BJ (cell line): Measurements from ENCODE around the gene ITGAL. TPM values are rescaled to one million over a fixed set of nuclear protein-coding genes. Genes with fewer than 3 reads are reported as not detected.
A peak's percentile ranks its signal among the peaks of the same experiment; 100 is the strongest.

ENCODE experiments used
- CTCF ChIA-PET: fragments of 350-600 bp; formaldehyde crosslinking; extraction: SDS; loops from one replicate; lab custom pipeline; 2021; ENCODE audit warnings: antibody characterized with exemption, inconsistent platforms; lab: Yijun Ruan, JAX
- POLR2A ChIA-PET: fragments of 300-600 bp; sonication (Branson Sonifier 250); formaldehyde crosslinking; extraction: SDS; loops from one replicate; lab custom pipeline; 2021; ENCODE audit warnings: antibody characterized with exemption; lab: Charles Lee
- DNase-seq: peaks from one replicate; pipeline ENCODE4 v3.0.0-alpha.2; 2011; ENCODE audit warnings: low read depth
- H3K27me3 ChIP-seq: 2 replicates; pipeline ENCODE4 v1.6.0; 2011; ENCODE audit warnings: low read length; ENCODE audit not compliant: control insufficient read depth, insufficient read depth
- H3K36me3 ChIP-seq: 2 replicates; pipeline ENCODE4 v1.5.1; 2011; ENCODE audit warnings: low read length; ENCODE audit not compliant: control insufficient read depth, insufficient read depth
- H3K4me3 ChIP-seq: 2 replicates; pipeline ENCODE4 v1.5.1; 2011; ENCODE audit warnings: low read depth, mild to moderate bottlenecking, control low read depth, low read length
- polyA plus RNA-seq: library from polyadenylated mRNA; depleted of rRNA; stranded (reverse); fragments of >200 nt; gene quantifications from 2 replicates; pipeline ENCODE4 v1.2.3, GENCODE V29; 2011
- TF ChIP-seq, protein P1 (sequence below): IDR thresholded peaks from 2 replicates; pipeline ENCODE4 v1.5.1; 2011; ENCODE audit warnings: low read depth, mild to moderate bottlenecking, control low read depth, inconsistent platforms, low read length, moderate library complexity; ENCODE audit not compliant: insufficient read depth

The ITGAL gene
- polyA plus RNA-seq, 1 experiment, result 0.06 TPM

DNA sequence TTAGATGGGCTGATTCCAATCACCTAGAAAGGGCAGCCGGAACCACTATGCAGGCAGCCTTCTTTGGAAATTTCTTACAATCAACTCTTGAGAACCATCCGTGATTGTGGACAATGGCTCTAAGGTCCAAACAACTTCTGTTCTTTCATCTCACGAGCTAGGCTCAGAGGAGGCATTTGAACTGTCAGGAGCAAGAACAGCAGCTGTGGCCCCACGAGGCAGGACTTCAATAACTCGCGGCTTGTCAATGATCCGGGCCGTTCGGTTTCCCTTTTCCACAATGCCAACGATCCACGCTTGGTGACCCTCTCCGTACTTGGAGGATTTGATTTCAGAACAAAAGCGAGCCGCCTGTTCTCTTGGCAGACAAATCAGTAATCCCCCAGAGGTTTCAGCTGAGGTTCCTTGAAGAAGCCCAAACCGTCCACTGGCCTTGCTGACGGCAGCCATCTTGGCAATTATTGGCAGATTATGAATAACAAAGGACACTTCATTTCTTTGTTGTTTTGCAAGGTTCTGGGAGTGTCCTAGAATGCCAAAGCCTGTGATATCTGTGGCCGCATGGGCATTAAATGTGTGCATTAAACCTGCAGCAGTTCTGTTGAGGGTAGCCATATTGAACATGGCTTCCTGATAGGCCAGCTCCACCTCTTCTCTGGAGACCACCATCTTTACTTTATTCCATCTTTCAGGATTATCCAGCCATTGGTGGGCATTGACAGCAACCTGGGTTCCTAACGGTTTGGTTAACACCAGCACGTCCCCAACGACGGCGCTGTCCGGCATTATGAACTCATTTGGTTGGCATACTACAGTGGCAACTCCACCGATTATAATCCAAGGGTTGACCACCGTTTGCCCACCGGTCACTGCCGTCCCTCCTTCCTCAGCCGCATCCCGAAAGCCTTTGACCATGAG lies 28.1 kb upstream of the ITGAL start:
- Histone ChIP-seq H3K27me3 (no peaks in the 10 kb centered on the region), H3K4me3 (peak overlapping the region; percentile 72), H3K36me3 (peaks cover 2% of the 10 kb centered on the region)
- ChIA-PET POLR2A (no interaction called here), CTCF (interaction anchor here (0.9 to 2.0 kb wide), 4 partner anchors 15 to 185 kb away, joined by 3 to 9 read pairs (median 4); partner anchors contain the start of gene DCTPP1)
- DNase-seq, result no peak
- TF ChIP-seq, protein P1, sequence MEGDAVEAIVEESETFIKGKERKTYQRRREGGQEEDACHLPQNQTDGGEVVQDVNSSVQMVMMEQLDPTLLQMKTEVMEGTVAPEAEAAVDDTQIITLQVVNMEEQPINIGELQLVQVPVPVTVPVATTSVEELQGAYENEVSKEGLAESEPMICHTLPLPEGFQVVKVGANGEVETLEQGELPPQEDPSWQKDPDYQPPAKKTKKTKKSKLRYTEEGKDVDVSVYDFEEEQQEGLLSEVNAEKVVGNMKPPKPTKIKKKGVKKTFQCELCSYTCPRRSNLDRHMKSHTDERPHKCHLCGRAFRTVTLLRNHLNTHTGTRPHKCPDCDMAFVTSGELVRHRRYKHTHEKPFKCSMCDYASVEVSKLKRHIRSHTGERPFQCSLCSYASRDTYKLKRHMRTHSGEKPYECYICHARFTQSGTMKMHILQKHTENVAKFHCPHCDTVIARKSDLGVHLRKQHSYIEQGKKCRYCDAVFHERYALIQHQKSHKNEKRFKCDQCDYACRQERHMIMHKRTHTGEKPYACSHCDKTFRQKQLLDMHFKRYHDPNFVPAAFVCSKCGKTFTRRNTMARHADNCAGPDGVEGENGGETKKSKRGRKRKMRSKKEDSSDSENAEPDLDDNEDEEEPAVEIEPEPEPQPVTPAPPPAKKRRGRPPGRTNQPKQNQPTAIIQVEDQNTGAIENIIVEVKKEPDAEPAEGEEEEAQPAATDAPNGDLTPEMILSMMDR, result no peak

- ChIA-PET CTCF (interaction anchor here (1.5 to 2.0 kb wide), 3 partner anchors 12 to 170 kb away, joined by 4 to 9 read pairs (median 4); partner anchors contain the start of gene DCTPP1), POLR2A (interaction anchor here (0.6 kb wide), 1 partner anchor 70 kb away, joined by 9 read pairs; no protein-coding TSS in a partner anchor)
- Histone ChIP-seq H3K36me3 (peaks cover 2% of the 10 kb centered on the region), H3K27me3 (no peaks in the 10 kb centered on the region), H3K4me3 (peak overlapping the region; percentile 72)
- DNase-seq, result no peak
- TF ChIP-seq, protein P1, result no peak
Measured at GRCh38 chr16:30445149-30445407, 27.5 kb upstream of the ITGAL start.

- DNase-seq, result peak; percentile 85
- ChIA-PET CTCF (interaction anchor here (1.0 to 2.0 kb wide), 4 partner anchors 11 to 170 kb away, joined by 3 to 9 read pairs (median 4); partner anchors contain the start of gene DCTPP1), POLR2A (interaction anchor here (0.6 kb wide), 2 partner anchors 15 to 69 kb away, joined by 3 to 9 read pairs; no protein-coding TSS in a partner anchor)
- H3K4me3 ChIP-seq, result peak within 1 kb of the TSS; percentile 72
- peaks cover 2% of the 10 kb centered on the region for H3K36me3 ChIP-seq
- no peaks in the 10 kb centered on the region for H3K27me3 ChIP-seq
- TF ChIP-seq, protein P1, result peak; percentile 64
Measured at GRCh38 chr16:30445408-30446202, 26.9 kb upstream of the ITGAL start, which contains the start of gene SEPHS2. TSS of gene SEPHS2 (minus strand) at chr16:30445874. CDS start at chr16:30445727, 147 bp downstream.

- ChIA-PET POLR2A (no interaction called here), CTCF (interaction anchor here (1.0 to 2.0 kb wide), 4 partner anchors 11 to 49 kb away, joined by 3 to 9 read pairs (median 4); partner anchors contain the start of gene DCTPP1)
- no peak for DNase-seq
- H3K27me3 ChIP-seq, result no peaks in the 10 kb centered on the region
- H3K36me3 ChIP-seq, result peaks cover 2% of the 10 kb centered on the region
- peak overlapping the region; percentile 72 for H3K4me3 ChIP-seq
- TF ChIP-seq, protein P1, result no peak
Measured at GRCh38 chr16:30446203-30446595, 26.3 kb upstream of the ITGAL start.
